HG02973 (cell line): ENCODE data around the gene NTM.
"Not testable (repeated sequence)": the region's sequence is repeated elsewhere in the genome, so short reads cannot be mapped to it uniquely, and the experiment has no call there.

Experiments
- ATAC-seq: cut with Tn5 transposase; IDR thresholded peaks from one replicate; pipeline ENCODE4 v1.9.1; 2021; ENCODE audit warnings: moderate library complexity; ENCODE audit not compliant: unreplicated experiment

Gene NTM

DNA sequence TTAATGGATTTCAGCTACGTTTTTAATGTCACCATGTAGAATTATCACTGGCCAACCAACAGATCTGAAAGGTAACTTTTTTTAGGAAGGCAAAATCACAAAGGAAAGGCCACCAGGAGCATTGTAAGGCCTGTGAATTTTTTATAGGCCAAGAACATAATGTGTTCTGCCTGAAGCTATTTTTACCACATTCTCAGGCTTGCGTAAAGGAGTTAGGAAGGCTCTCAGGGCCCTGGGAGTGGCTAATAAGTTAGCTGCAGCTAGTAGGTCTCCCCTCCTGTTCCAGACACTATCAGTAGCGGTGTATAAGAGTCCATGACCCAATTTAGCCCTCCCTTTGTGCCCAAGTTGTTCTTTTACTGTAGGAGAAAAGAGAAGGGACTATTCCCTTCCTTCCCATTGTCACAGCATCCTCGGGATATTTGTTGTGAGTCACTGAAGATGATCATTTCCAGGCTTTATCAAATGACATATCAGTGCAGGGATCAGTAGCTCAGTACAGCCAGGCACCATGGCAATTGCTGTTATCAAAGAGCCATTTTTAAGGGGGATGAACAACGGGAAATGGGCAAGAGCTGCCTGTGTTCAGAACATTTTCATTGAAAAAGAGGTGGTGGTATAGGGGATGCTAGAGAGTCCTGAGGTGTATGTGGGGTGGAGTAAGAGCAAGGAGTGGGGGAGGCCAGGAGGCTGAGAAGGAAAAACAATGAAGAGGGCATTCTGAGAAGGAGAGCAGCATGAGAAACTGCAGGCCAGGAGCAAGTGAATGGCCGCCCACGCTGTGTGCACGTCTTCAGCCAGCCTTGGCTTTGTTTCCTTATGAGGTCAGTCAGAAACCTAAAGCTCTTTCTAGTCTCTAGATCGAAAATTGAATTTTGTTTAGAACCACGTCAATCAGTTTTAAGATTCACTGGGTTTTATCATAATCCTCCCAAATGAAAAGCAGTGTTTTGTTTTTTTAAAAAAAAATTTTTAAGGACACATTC, 940.3 kb downstream of the NTM start:
- ATAC-seq, result no peak

- ATAC-seq, result no peak
Measured at GRCh38 chr11:132311703-132312102, 941.3 kb downstream of the NTM start.

DNA sequence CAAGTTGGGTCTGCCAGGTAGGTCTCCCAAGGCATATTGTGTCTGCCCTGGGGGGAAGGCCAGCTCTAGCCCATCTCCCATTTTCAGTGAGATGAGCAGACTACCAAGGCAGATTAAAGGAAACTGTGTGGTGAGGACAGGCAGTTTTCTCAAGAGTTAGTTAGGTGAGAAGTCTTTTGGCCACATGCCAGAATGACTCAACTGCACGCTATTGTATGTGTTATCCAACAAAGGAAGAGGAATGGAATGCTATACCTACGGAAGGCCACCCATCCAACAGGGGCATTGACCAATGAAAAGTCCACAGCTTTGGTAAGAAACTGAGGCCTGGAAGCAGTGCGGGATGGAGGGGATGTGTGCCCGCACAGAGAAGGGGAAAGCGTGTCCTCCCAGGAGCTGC, 941.7 kb downstream of the NTM start:
- ATAC-seq, result no peak

- no peak for ATAC-seq
Measured at GRCh38 chr11:132312701-132313111, 942.3 kb downstream of the NTM start.

- no peak for ATAC-seq
Measured at GRCh38 chr11:132314911-132315455, 944.6 kb downstream of the NTM start.

GRCh38 chr11:132315696-132316095, 945.3 kb downstream of the NTM start:
- ATAC-seq, result no peak

DNA sequence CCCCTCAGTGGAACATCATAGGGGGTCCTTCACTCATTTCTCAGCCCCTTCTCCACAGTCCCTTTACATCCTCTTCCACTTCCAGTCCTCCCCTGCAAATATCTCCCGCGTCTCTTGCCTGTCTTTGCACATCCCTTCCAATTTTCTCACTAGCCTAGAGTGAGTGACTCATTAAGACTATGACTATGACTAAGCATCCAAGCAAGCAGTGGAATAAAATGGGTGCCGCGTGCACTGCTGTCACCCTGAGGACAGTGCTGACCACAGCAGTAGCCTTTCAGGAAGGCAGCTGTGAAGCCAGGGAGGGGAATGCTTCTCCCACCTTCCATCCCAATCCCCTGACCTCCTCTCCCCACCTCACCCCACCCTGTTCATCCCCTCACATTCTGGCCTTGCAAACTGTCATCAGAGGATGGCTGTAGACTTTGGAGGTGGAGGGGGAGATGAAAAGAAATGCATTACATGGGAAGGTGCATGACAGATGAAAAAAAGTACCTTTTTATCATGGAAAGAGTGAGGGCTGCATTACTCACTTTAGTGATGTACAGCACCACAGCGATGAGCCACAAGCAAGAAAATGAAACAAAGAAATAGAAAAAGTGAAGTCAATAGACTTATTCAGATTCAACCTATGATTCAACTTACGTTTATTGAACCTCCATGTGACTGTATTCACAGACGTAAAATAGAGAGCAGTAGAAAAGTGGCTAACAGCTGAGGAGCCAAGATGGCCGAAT, 948.2 kb downstream of the NTM start:
- ATAC-seq, result no peak

DNA sequence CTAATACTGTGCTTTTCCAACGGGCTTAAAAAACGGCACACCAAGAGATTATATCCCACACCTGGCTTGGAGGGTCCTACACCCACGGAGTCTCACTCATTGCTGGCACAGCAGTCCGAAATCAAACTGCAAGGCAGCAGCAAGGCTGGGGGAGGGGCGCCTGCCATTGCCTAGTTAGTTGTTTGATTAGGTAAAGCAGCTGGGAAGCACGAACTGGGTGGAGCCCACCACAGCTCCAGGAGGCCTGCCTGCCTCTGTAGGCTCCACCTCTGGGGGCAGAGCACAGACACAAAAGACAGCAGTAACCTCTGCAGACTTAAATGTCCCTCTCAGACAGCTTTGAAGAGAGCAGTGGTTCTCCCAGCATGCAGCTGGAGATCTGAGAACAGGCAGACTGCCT, 949.0 kb downstream of the NTM start:
- not testable (repeated sequence) for ATAC-seq

- ATAC-seq, result no peak
Measured at GRCh38 chr11:132330515-132330914, 960.1 kb downstream of the NTM start.

DNA sequence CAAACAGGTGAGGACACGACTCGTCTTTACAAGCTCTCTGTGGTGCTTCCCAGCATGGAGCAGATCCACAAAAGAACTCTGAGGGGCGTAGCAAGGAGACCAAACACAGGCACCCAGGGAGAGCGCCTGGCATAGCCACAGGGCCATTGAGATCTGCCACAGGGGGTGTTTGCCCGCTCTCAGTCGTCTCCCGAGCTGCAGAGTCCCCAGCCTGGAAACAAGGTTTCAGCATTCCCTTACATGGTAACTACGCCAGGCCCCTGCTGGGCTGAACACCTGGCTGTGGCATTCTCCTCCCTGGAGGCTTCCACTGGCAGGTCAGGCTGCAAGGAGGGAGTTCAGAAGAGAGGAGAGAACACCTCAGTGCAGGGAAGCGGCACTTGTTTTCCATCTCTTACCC, 962.1 kb downstream of the NTM start:
- ATAC-seq, result no peak

DNA sequence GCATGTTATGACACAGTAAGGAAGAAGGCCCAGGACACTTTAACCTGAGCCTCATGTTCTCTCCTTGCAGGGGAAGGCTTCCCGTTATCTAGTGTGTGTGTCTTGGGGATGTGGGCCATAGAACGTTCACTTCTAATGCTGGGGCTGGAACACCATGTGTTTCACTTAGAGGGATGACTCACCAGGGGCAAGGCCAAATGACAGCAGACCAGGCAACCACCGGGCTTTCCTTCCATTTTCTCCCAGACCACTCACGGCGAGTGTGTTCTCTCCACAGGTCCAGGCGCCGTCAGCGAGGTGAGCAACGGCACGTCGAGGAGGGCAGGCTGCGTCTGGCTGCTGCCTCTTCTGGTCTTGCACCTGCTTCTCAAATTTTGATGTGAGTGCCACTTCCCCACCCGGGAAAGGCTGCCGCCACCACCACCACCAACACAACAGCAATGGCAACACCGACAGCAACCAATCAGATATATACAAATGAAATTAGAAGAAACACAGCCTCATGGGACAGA, 964.4 kb downstream of the NTM start:
- no peak for ATAC-seq

DNA sequence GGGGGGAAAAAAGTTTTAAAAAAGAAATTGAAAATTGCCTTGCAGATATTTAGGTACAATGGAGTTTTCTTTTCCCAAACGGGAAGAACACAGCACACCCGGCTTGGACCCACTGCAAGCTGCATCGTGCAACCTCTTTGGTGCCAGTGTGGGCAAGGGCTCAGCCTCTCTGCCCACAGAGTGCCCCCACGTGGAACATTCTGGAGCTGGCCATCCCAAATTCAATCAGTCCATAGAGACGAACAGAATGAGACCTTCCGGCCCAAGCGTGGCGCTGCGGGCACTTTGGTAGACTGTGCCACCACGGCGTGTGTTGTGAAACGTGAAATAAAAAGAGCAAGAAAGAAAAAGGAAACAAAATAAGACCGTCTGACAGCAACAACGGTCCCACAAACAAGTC, 964.9 kb downstream of the NTM start:
- ATAC-seq, result no peak

GRCh38 chr11:132336781-132337535, 966.5 kb downstream of the NTM start:
- no peak for ATAC-seq

- ATAC-seq, result no peak
Measured at GRCh38 chr11:132337819-132338416, 967.5 kb downstream of the NTM start.

- ATAC-seq, result no peak
Measured at GRCh38 chr11:132342408-132342807, 972.0 kb downstream of the NTM start.

DNA sequence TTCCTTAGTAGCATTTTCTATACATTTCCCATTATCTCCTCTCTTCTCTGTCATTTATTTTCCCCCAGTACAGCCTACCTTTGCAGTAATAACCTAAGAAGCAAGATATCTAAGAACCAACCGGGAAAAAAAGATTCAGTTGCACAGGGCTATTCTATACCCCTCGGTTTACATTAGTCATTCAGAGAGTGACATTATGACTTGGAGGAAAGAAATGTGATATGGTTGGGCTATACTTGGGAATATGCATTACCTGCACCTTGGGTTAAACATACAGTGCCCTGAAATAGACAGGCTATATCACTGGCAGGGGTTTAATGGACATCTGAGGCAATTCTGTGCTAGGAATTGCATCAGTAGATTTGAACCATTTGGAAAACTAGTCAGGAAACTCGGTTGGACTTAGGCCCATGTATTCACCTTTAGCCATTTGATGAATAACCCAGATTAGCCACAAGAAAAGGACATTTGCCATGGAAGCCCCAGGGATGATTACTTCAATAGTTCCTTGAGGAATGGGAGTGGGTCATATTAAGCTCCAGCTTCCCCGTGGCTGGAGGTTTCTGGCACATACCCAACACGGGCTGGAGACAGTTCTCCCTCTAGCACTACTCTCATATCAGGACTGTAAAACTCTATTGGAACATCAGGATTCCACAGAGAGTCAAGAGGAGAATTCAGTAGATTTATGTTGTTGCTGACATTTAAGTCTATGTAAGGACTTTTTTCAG, 973.2 kb downstream of the NTM start:
- no peak for ATAC-seq

- no peak for ATAC-seq
Measured at GRCh38 chr11:132346558-132347148, 976.2 kb downstream of the NTM start.

GRCh38 chr11:132347156-132348090, 977.0 kb downstream of the NTM start:
- no peak for ATAC-seq
